Subcutaneous adipose tissue (tissue), 4 donors: ENCODE results near the gene ATP8A1. TPM values are rescaled to one million over a fixed set of nuclear protein-coding genes. Genes with fewer than 3 reads are reported as not detected.

Experiments
- total RNA-seq, 4 donors: library from RNA; depleted of rRNA; stranded (reverse); fragments of >200 nt; gene quantifications; one replicate each; pipeline ENCODE4 v1.1.0, GENCODE V29; 2016
- TF ChIP-seq, protein P1 (sequence below): fragments of 450-650 bp; IDR thresholded peaks from one replicate; pipeline ENCODE4 v1.5.1; 2016; ENCODE audit warnings: low read depth, mild to moderate bottlenecking, control low read depth, antibody characterized with exemption, moderate library complexity

The ATP8A1 gene
- total RNA-seq, 4 donors from 2014 or later, result 17.6 to 38.5 (median 21.0) TPM

GRCh38 chr4:42655269-42655637 is 1.7 kb downstream of the ATP8A1 start:
- TF ChIP-seq, protein P1, sequence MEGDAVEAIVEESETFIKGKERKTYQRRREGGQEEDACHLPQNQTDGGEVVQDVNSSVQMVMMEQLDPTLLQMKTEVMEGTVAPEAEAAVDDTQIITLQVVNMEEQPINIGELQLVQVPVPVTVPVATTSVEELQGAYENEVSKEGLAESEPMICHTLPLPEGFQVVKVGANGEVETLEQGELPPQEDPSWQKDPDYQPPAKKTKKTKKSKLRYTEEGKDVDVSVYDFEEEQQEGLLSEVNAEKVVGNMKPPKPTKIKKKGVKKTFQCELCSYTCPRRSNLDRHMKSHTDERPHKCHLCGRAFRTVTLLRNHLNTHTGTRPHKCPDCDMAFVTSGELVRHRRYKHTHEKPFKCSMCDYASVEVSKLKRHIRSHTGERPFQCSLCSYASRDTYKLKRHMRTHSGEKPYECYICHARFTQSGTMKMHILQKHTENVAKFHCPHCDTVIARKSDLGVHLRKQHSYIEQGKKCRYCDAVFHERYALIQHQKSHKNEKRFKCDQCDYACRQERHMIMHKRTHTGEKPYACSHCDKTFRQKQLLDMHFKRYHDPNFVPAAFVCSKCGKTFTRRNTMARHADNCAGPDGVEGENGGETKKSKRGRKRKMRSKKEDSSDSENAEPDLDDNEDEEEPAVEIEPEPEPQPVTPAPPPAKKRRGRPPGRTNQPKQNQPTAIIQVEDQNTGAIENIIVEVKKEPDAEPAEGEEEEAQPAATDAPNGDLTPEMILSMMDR, result no peak

DNA sequence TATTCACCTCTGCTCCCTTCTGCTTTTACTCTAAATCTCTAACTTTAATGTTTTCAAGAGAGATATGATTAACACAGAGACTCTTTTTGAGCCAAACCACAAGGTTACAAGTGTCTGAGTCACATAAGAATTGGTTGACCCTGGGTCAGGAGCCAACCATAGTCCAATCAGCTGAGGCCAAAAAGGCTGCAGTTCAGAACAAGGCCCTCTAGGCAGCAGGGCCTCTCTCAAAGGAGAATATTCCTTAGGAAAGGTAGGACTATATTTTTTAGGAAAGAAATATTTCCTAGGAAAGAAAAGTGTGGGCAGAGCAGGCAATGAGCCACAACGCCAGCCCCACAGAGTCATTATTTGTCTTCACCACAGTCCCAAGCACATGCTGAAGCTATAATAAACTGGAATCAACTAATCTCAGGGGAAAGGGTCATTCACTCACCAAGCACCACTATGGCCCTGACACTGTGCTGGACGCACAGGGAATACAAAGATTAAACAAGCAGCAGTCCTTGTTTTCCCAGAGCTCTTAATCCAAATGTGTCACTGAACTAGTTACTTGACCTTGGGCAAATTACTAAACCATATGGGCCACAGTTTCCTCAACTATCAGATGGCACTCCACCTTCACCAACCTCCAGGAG is 2.2 kb downstream of the ATP8A1 start:
- TF ChIP-seq, protein P1, result no peak

GRCh38 chr4:42653626-42654560 is 3.0 kb downstream of the ATP8A1 start:
- TF ChIP-seq, protein P1, result no peak

DNA sequence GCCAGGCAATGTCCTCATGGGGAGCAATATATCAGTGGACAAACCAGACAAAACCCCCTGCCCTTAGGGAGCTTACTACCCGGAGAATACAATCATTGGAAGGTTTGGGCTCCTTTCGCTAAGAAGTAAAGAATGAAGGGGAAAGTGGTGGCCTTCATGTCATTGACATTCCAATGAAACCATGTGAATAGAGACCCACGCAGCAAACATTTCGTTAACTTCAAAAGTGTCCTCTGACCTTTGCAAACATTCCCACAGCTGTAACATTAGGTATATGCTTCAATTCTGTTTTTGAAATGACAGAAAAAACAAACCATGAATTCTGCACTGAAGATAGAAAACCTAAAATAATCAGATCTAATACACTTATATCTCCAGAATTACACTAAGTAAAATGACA is 7.0 kb downstream of the ATP8A1 start:
- TF ChIP-seq, protein P1, result no peak

GRCh38 chr4:42646999-42647541 is 9.8 kb downstream of the ATP8A1 start:
- TF ChIP-seq, protein P1, result no peak

DNA sequence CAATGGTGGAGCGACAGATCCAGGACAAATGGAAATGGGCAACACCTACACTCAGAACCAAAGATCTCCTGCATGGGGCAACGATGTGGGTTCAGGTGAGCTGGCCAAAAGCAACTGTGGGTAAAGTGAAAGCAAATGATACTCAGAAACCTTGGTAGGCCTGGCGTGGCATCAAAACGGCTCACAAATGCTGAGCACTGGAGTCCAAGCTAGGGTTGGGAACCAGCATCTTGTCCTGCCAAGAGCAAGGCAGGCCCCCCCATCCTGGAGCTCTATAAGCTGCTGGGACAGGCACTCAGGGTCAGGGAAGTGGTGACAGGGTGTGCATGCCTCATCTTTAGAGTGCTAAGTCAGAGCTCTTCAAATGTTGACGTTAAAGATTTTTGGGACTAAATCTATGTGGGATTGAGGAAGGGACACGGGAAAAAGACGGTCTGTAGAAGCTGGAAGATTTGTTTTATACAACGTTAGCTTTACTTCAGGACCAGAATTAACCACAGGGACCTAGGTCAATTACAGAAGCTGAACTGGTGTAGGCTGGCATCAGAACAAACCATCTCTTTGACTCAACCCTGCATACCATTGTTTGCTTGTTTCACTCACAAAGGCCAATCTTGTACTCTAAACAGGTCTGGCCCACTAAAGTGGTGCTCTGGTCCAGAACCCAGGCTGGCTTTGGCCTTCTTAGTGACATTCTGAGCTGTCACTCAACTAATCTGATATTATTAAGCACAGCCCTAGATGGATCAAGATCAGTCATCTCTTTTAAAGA is 10.7 kb downstream of the ATP8A1 start:
- TF ChIP-seq, protein P1, result no peak

DNA sequence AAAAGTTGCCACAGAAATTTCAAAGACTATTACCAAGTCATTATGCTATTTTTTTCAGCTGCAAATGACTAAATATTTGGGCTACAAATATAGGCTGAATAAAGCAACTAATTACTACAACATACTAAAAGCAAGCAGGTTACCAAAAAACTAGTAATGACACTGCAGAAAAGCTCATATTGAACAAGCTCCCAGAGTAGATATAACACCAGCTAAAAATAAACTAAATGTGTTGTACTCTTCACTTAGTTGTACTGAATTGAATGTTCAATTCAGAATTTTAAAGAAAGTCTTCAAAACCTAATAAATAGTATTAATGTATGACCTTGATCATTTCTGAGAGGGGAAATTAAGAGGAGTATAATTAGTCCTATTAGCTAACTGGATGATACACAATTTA is 12.0 kb downstream of the ATP8A1 start:
- TF ChIP-seq, protein P1, result no peak
